CD1c-positive myeloid dendritic cell (primary cell): ENCODE results near the gene LRRC3.
"Not testable (repeated sequence)": the region's sequence is repeated elsewhere in the genome, so short reads cannot be mapped to it uniquely, and the experiment has no call there.

Source experiments
- DNase-seq: peaks from one replicate; pipeline ENCODE4 v3.0.0-alpha.2; 2016; ENCODE audit errors: extremely low spot score

Gene LRRC3

DNA sequence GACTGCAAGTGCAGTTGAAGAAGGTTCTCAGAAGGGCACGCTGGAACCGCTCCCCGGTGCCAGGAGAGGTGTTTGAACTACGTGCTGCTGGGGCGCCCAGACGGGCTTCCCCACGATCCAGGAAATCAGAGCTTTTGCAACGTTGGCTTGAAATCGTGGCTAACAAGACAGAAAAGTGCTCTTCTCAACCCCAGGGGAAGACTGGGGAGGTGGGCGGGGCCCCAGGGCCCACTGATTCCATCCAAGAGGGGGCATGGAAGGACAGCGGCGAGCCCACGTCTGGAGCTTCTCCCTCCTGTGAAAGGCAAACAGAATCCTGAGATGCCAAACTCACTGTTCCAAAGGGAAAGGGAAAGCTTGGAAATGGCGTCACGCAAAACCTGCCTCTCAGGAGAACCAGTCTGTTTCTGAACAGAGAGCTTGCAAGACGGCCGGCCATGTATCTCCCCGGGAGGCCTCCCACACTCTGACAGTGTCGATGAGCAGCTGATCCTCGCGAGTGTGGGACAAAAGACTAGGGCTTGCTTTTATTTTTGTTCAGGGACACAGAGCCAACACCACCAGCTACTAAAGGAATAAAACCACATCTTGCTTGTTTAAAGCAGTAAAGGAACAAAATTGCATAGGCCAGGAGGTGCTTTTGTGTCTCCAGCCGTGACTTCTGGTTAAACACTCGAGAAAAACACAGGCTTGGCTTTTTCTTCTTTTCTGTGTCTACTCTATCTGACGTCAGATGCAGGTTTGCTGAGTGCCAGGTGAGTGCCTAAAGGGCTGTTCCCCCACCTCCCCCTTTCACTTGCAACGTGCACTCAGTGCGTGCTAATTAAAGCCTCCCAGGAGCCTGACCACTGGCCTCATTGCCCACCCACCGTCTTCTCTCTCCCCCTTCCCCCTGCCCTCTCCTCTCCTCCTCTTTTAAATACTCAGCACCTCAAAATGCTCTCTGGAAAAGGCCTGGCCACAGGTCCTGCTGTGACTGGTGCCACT, 41.5 kb downstream of the LRRC3 start:
- DNase-seq = no peak

DNA sequence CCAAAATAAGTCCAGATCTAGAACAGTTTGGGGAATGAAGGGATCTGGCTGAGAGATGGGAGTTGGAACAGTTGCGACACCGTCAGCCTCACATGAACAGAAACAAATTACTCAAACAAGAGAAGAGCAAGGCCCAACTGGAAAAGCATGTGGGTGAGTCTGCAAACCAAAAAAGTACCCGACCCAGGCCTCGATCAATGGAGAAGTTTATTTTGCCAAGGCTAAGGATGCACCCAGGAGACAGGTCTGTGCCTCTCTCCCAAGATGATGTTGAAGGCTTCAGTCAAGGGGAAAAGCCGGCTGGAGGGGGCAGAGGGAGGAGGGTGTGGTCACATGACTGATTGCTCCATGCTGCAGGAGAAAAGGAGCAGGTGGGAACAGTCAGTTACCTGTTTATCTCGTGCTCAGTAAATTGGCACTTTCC, 42.4 kb downstream of the LRRC3 start:
- no peak for DNase-seq

DNA sequence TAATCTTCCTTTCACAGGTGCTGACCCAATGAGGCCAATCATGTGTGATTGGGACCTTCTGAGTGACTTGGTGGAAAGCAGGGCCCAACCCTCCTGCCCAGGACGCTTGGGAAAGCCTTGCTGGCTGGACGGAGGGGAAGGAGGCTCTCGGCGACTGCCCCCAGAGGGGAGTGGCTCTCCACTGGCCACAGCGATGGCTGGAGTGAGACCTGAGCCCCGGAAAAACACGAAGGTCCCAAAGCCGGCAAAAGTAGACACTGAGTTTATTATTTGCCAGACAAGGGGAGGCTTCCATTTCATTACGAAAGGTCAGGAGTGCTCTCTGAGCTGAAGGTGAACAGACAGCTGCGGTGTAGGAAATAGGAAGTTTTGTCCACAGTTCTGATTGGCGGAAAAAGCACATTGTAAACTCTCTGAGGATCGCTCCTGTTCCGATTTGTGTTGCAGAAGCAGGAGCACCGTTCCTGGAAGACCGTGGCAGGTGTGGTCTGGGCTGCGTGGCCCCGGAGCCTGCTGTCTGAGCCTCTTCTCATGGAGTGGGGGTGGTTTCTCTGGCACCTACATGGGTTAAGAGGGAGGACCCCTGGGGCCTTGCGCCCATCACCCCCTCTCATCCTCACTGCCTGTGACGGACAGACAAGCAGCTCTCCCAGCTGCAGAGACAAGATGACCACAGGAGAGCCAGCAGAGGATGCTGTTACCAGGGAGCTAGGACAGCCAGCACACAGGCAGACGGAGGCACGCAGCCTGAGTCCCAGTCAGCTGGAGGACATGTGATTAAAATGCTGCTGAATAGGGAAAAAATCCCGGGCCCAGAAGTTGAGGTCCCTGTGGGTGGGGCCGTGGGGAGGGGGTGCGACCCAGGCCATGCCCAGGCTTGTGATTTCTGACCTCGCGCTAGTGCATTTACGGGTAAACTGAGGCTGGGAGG, 43.2 kb downstream of the LRRC3 start:
- DNase-seq = no peak

DNA sequence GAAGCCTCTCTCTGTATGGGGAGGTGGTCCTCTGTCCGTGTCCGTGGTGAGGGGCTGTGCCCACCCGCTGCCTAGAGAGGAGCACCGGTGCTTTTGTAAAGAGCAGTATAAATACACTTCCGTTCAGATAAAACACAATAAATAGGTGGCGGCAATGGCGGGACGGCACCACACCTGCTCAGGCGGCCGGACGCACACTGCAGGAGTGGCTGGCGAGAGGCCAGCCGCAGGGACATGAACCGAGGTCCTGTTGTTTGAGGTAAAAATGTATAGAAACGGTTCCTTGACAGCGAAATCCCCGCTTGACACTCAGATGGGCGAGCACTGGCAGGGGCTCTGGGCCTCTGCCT, 43.9 kb downstream of the LRRC3 start:
- no peak for DNase-seq

DNA sequence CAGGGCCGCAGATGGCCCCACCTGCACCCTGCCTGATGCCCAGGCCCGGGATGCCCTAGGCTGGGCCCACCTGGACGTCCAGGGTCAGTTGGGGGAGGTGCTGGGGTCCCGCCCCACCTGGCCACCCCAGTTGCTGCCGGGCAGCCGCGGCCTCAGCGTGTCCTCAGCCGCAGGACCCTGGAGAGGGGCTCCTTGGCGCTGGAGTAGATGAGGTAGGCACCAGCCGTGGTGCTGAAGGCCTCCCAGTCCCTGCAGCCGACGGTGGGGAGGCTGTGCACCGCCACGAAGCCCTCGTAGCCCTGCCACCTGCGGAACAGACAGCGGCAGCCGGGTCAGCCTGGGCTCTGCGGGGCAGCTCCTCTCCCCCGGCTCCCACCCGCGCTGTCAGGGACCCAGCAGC, 44.3 kb downstream of the LRRC3 start:
- DNase-seq = no peak

DNA sequence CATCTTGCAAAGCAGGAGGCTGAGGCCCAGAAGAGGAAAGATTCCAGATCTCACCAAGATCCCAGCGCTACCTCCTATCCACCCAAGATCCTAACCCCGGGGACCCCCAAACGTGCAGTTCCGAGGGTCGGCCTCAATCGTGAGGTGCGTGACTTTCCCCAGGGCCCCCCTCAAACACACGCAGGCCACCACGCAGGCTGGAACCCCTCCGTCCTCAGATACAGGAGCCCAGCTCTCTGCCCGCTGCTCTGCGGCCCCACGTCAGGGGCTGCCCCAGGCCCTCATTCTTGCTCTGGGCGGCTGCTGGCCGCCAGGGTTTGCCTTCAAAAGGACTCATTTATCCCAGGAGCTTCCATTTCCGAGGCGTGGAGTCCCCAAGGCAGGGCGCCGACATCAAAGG, 44.8 kb downstream of the LRRC3 start:
- DNase-seq = no peak

DNA sequence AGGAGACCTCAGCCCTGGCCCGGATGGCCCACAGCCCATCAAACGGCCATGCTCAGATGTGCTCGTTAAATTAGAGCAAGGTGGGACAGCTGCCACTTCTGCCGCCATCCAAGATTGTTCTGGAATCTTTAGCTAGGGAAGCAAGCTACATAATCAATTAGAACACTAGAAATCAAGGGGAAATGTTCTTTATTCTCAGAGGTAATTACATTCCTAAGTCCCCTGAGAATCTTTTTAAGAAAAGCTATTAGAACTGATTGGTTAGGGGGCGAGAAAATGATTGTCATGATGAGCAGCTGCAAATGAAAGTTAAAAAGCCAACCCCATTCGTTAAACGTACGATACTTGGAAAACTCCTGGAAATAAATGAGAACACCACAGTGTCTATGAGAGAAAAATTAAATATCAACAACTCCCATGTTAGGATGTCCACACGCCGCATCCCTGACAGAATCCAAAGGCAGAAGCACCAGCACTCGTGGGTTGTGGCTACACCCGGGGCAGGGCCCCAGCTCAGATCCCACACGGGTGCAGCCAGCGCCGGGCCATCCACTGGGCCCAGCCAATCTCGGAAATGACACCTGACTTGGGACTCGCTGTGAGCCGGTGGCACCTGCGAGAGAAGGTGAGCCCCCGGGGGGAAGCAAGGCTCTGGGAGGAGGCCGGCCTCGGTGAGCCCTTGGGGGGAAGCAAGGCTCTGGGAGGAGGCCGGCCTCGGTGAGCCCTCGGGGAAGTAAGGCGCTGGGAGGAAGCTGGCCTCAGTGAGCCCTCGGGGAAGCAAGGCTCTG, 47.1 kb downstream of the LRRC3 start:
- DNase-seq = no peak

DNA sequence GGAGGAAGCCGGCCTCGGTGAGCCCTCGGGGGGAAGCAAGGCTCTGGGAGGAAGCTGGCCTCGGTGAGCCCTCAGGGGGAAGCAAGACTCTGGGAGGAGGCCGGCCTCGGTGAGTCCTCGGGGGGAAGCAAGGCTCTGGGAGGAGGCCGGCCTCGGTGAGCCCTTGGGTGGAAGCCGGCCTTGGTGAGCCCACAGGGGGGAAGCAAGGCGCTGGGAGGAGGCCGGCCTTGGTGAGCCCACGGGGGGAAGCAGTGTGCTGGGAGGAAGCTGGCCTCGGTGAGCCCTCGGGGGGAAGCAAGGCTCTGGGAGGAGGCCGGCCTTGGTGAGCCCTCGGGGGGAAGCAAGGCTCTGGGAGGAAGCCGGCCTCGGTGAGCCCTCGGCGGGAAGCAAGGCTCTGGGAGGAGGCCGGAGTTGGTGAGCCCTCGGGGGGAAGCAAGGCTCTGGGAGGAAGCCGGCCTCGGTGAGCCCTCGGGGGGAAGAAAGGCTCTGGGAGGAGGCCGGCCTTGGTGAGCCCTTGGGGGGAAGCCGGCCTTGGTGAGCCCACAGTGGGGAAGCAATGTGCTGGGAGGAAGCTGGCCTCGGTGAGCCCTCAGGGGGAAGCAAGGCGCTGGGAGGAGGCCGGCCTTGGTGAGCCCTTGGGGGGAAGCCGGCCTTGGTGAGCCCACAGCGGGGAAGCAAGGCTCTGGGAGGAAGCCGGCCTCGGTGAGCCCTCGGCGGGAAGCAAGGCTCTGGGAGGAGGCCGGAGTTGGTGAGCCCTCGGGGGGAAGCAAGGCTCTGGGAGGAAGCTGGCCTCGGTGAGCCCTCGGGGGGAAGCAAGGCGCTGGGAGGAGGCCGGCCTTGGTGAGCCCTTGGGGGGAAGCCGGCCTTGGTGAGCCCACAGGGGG, 47.9 kb downstream of the LRRC3 start:
- DNase-seq = not testable (repeated sequence)

DNA sequence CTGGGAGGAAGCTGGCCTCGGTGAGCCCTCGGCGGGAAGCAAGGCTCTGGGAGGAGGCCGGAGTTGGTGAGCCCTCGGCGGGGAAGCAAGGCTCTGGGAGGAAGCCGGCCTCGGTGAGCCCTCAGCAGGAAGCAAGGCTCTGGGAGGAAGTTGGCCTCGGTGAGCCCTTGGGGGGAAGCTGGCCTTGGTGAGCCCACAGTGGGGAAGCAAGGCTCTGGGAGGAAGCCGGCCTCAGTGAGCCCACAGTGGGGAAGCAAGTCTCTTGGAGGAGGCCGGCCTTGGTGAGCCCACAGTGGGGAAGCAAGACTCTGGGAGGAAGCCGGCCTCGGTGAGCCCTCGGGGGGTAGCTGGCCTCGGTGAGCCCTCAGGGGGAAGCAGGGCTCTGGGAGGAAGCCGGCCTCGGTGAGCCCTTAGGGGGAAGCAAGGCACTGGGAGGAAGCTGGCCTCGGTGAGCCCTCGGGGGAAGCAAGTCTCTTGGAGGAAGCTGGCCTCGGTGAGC, 48.6 kb downstream of the LRRC3 start:
- peak; percentile 51 for DNase-seq

DNA sequence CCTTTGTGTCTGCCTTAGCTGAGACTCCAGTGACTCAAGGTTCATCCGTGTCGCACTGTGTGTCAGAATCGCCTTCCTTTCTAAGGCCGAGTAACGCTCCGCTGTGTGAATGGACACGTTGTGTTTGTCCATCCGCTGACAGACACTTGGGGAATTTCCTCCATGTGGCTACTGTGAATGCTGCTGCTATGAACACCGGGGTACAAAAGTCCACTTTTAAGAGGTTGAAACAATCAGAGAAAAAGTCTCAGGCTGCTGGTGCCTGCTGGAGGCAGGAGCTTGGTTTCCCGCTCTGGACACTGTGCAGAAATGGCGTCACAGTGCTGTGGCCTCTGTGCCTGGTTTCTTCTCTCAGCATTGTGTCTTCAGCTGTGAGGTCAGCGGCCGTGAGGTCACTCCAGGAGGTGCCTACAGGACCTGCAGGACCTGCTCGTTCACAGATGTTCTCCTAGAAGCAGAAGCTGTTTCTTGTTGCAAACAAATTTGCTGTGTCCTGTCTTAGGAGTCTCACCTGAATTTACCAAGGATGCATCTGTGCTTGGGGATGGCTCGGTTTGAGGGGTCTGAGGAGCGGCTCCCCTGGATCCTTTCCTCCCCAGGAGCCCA, 50.5 kb downstream of the LRRC3 start:
- DNase-seq = no peak

DNA sequence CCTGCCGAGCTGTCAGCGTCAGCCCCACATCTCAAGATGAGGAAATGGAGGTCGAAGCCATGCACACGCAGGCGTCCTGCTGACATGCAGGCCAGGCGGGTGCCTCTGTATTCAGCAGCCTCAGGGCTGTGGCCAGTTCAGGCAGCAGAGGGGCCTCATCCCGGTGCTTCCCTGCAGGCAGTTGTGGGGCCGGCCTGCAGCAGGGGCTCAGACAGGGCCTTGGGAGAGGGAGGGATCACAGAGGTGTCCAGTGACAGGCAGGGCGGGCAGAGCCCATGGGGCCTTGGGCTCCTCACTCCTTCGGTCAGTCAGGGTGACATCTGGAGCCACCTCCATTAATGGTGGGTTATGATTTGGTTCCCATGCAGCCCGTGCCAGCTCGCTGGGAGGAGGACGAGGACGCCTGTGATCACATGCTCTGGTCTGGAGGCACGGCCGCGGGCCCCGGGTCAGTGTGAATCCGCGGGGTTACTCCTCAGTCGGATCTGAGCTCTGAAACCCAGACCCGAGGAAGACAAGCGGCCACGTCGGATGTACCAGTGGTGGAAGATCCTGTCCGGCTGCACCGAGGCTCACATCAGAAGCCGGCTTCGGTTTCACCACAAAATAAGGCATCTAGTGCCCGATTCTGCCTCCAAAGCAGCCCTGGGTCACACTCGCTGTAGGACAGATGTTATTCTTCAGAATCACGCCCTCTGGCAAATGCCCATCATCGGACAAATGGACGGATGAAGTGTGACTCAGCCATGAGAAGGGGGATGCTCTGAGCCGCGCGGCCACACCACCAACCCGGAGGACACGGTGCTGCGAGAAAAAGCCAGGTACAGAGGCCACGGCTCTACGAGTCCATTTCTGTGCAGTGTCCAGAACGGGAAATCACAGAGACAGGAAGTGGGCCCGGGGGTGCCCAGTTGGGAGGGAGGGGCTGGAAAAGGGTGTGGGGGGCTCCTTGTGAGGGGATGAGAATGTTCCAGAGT, 51.3 kb downstream of the LRRC3 start:
- no peak for DNase-seq

DNA sequence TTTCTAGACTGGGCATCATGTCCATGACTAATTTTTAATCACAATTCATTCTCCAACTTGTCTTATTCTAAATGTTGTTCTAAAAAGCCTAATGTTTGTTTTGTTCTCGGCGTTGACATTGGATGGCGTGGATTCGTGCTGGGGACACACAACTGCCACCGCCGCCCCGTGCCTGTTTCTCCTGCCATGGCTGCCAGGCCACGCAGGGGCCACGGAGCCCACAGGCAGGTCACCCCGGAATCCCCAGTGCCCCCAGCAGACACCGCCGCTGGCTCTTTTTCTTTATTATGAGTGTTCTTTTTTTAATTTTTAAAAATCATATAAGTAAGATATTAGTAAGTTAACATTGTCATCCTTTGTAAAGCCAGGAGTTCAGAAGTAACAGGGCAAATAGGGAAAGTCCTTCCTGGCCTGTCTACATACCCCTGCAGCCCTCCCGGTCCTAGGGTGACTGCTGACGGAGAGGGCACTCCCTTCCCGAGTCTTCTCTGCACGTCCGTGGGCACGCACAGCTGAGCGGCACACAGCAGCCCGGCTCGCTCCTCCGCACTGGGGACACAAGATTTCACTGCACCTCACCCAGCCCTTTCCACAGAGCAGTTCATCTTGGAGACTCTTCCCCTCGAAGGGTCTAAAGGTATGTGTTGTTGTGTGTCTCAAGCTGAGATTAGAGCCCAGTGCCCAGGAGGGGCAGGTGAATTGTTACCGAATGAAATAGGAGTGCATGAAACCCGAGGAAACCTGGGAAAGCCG, 52.5 kb downstream of the LRRC3 start:
- no peak for DNase-seq

DNA sequence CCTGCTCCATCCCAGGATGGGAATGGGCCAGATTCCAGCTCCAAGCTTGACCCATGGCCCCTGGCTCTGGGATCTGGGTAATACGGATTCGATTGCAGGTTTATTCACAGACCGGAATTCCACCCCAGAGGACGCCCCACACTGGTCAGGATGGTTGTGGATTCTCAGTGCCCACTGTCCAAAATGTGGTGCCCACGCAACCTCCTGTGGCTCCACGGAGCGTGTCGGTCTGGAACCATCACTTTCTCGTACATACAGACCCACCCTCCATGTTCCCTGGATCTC, 53.1 kb downstream of the LRRC3 start:
- no peak for DNase-seq

DNA sequence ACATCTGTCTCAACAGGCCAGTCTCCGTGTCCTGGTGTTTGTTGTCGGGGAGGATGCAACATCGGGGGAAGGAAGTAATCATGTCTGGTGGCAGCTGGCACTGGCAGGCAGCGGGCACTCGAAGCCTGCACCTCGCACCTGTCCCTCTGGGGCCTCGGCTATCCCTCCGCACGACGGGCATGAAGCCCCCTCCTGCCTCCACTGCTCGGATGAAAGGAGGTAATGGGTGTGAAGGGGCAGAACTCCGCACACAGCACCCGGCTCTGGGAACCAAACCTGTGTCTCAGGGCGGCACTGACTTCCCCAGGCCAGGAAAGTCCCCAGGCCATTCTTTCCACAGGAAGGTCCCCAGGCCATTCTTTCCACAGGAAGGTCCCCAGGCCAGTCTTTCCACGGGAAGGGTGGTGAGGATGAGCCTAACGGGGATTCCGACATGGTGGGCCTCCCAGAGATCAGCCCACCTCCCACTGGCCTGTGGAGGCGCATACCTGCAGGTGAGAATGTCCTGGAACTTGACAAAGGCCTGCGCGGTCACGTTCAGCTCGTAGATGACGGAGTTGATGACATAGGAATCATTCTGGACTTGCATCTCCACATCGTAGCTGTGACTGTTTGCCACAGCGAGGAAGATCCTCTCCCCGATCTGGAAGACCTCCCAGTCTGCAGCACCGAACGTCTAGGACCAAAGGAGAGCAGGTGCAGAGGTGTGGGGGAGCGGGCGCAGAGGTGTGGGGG, 53.6 kb downstream of the LRRC3 start:
- no peak for DNase-seq

DNA sequence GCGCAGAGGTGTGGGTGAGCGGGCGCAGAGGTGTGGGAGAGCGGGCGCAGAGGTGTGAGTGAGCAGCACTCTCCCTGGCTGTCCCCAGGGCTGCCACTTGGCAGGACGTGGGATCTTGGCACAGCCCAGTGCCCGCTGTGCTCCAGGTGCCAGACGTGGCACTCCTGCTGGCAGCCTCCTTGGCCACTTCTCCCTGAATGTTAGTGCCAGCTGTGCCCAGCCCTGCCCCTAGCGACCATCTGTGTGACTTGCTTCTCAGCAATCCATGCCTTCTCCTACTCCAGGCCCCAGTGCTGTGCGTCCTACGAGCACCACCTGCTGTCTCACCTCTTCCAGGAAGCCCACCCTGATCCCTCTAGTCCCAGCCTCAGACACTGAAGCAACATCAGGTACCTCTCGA, 54.2 kb downstream of the LRRC3 start:
- no peak for DNase-seq

DNA sequence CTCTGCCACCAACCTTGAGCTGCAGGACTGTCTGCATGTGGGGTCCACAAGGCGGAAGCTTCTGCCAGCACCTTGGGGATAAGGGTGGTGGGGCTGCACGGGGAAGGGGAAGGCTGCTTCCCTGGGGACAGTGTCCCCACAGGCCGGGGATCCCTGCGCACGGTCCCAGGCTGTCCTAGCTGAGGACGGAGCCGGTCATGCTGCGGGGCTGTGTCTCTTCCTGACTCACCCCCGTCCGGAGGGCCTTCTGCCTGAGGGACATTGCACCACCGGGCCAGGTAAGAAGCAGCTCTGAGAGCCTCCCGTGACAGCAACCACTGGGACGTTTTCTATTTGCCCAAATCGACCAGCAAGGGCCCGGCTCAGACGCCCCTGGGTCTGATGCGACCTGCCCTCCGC, 54.8 kb downstream of the LRRC3 start:
- no peak for DNase-seq

DNA sequence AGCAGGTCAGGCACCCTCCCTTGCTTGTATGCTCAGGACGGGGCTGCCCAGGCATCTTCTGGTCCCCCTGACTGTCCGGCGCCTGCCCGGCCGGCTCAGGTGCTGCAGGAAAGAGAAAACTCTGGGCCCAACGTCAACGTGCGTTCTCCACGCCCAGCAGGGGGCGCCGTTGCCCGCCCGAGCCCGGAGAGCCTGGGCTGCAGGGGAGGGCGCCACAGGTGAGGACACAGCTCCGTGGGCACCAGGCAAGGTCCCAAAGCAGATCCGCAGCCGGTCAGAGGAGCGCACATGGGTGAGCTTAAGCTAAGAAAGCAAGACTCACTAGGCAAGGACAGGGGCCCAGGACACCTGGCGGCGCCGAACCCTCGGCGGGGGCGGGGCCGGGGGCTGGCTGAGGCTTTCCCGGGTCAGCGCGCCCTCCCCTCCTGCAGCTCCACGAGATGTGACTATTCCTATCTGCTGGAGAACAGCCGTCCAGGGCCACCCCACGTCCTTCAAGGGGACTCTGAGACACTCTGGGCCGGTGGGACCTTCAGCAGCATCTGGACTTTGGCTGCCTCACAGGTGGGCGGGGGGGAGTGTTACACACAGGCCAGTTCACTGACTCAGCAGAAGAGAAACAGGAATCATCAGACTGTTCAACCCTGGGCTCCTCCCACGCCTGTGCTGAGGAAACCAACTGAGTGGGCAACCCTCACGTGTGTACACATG, 55.4 kb downstream of the LRRC3 start:
- peak; percentile 58 for DNase-seq
